Brain microvascular endothelial cell (primary cell): ENCODE measurements around the gene SWSAP1.
A peak's percentile ranks its signal among the peaks of the same experiment; 100 is the strongest.
"Not testable (repeated sequence)": the region's sequence is repeated elsewhere in the genome, so short reads cannot be mapped to it uniquely, and the experiment has no call there.

Experiments used
- DNase-seq: peaks from one replicate; pipeline ENCODE4 v3.0.0-alpha.2; 2020
- H3K27ac ChIP-seq: fragments of 250-450 bp; sonication (Bioruptor Pico); 2 replicates; pipeline ENCODE4 v1.5.1; 2020; ENCODE audit warnings: mild to moderate bottlenecking, moderate library complexity
- H3K27me3 ChIP-seq: fragments of 250-450 bp; sonication (Bioruptor Pico); replicated peaks from 2 replicates; pipeline ENCODE4 v1.5.1; 2020; ENCODE audit warnings: mild to moderate bottlenecking
- H3K36me3 ChIP-seq: fragments of 250-450 bp; sonication (Bioruptor Pico); replicated peaks from 2 replicates; pipeline ENCODE4 v1.5.1; 2020; ENCODE audit warnings: mild to moderate bottlenecking
- H3K4me3 ChIP-seq: 2 replicates; pipeline ENCODE4 v1.5.1; 2011; ENCODE audit warnings: low read depth, mild to moderate bottlenecking, control low read depth, low read length, moderate library complexity
- in situ Hi-C: cut with HindIII; loops from 2 replicates; pipeline ENCODE4 v1.10.0; 2017; ENCODE audit warnings: low sequenced_read_pairs, low pct_ligation_motif_present
- TF ChIP-seq, protein P1 (sequence below): IDR thresholded peaks from 2 replicates; pipeline ENCODE4 v1.5.1; 2011; ENCODE audit warnings: low read depth, mild to moderate bottlenecking, moderate library complexity, low read length, control low read depth, inconsistent platforms; ENCODE audit errors: missing control alignments

The SWSAP1 gene

DNA sequence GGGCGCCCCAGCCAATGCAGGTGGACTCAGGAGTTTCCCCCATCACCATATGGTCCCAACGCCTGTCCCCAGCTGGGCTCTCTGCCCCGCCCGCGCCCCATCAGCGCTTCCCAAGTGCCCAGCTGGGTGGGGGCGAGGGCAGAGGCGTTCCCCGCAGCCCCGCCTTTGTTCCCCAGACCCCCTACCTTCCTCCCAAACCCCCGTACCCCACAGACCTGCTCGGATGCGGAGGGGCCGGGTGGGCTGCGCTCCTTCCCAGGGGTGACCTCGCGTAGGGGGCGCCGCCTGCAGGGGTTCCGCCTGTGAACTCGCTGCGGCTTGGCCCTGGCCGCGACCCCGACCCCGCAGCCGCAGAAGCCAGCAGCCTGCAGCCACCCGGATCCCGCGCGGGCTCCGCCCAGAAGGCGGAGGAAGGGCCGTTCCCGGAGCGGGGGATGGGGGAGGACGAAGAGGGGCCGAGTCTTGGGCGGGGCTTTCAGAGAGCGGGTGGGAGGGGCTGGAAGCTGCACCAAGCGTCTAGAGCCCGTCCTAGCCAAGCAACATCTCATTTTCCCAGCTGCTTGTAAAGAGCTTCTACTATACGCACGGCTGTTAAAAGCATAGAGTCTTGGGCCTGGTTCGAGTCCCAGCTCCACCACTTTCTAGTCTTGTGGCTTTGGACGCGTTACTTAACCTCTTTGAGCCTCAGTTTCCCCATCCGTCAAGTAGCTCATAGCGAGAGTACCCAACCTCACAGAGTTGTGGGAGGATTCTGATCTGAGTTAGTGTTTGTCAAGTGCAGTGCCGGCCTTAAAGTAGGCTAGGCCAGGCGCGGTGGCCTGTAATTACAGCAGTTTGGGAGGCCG is 35.0 kb upstream of the SWSAP1 start, which contains the start of gene RAB3D:
RAB3D (minus strand) TSS at position 404 of the 845 bp plus-strand sequence. CDS start 2,258 bp downstream, outside the sequence.
- DNase-seq = peak; percentile 66
- in situ Hi-C loops = no loop called here
- no peaks in the 10 kb centered on the region for H3K36me3 ChIP-seq

DNA sequence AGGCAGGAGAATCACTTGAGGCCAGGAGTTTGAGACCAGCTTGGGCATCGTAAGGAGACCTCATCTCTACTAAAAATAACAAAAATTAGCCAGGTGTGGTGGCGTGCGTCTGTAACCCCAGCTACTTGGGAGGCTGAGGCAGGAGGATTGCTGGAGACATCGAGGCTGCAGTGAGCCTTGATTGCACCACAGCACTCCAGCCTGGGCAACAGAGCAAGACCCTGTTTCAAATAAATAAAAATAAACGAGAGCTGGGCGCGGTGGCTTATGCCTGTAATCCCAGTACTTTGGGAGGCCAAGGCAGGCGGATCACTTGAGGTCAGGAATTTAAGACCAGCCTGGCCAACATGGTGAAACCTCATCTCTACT is 34.4 kb upstream of the SWSAP1 start:
- H3K4me3 ChIP-seq, H3K27me3 ChIP-seq, H3K36me3 ChIP-seq, in situ Hi-C loops, H3K27ac ChIP-seq, DNase-seq: not testable (repeated sequence)

More for the DNA sequence above, 35.0 kb upstream of the SWSAP1 start, which contains the start of gene RAB3D:
- H3K4me3 ChIP-seq = peak within 1 kb of the TSS; percentile 33
- TF ChIP-seq, protein P1, sequence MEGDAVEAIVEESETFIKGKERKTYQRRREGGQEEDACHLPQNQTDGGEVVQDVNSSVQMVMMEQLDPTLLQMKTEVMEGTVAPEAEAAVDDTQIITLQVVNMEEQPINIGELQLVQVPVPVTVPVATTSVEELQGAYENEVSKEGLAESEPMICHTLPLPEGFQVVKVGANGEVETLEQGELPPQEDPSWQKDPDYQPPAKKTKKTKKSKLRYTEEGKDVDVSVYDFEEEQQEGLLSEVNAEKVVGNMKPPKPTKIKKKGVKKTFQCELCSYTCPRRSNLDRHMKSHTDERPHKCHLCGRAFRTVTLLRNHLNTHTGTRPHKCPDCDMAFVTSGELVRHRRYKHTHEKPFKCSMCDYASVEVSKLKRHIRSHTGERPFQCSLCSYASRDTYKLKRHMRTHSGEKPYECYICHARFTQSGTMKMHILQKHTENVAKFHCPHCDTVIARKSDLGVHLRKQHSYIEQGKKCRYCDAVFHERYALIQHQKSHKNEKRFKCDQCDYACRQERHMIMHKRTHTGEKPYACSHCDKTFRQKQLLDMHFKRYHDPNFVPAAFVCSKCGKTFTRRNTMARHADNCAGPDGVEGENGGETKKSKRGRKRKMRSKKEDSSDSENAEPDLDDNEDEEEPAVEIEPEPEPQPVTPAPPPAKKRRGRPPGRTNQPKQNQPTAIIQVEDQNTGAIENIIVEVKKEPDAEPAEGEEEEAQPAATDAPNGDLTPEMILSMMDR = no peak
- H3K27ac ChIP-seq = no peak within 1 kb of the TSS
- no peaks in the 10 kb centered on the region for H3K27me3 ChIP-seq

DNA sequence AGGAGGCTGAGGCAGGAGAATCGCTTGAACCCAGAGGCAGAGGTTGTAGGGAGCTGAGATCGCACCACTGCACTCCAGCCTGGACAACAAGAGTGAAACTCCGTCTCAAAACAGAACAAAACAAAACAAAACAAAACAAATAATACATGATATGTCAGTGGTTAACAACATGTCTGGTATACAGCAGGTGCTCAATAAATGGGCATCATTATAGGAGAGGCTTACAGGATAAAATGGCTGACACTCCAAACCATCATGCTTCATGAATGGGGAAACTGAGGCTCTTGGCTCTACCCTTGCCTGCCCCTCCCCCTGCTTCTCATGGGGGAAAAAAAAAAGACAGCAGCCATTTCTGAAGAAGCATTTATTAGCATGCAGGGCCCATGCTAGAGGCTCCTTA is 32.0 kb upstream of the SWSAP1 start:
- H3K27ac ChIP-seq = no peak overlapping the region
- no peak for DNase-seq
- TF ChIP-seq, protein P1 = no peak
- no peak overlapping the region for H3K4me3 ChIP-seq
- H3K36me3 ChIP-seq = no peaks in the 10 kb centered on the region
- no peaks in the 10 kb centered on the region for H3K27me3 ChIP-seq
- in situ Hi-C loops = no loop called here

DNA sequence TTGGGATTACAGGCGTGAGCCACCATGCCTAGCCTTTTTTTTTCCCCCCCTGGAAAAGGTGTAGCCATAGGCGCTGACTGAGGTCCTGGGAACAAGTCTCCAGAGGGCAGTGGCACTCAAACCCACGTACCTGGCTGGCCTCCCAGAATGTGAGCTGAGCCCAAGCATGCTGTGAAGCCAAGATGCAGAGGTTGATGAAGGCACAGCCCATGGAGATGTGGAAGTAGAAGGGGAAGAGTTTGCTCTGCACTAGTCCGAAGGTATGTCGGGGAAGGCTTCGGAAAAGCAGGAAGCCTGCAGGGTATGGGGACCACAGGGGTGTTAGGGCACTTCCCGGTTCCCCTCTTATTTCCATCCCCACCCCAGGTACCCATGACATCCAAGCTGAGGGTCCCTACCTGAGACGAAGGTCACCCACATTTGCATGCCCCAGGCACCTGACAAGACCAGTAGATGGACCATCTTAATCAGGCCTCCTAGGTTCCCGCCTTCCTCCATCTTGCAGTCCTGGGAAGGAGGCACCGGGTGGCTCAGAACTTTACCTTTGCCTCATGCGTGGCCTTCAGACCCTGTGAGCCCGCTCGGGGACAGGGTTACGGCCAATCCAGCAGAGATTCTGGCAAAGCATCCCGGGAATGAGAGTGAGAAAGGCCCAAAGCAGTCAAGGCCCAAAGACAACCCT is 29.2 kb upstream of the SWSAP1 start:
- Histone ChIP-seq H3K27me3 (no peaks in the 10 kb centered on the region), H3K4me3 (peak overlapping the region; percentile 82), H3K36me3 (no peaks in the 10 kb centered on the region), H3K27ac (no peak overlapping the region)
- TF ChIP-seq, protein P1 = no peak
- in situ Hi-C loops = no loop called here
- DNase-seq = no peak

DNA sequence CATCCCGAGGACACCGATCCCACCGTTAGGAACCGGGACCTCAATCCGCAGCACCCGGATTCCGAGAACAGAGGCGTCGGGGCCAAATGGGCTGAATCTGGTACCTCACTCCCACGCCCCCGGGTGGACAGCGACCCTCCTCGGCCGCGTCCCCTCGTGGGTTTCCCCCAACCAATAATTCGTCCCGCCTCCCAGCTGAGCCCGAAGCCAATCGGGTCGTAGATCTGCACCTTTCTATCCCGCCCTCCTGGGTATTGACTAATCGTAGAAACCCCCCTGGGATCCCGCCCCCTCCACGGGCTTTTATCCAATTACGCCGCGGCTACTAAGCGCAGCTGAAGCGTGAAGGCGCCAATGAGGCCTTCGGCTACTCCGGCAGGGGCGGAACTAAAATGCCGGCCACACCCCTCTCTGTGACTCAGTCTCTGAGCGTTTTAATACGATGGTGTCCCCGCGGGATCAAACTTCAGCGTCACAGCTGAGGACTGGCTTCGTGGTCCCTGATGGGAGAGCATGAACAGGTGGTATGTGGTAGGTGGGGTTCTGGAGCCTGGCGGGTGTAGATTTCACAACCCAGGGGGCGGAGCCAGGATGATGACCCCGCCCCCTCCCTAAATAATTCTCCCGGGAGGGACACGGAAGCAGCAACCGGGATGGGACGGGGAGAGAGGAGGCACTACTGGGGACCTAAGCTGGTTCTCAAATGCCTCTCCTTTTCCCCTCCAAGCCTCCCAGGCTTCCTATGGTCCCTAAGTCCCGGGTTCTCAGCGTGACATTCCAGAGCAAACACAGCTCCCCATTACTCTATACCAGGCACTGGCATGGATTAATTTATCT is 28.1 kb upstream of the SWSAP1 start, which contains the start of the genes CCDC159 and TMEM205:
CCDC159 (plus strand) TSS at position 416 of the 837 bp plus-strand sequence; CDS start at position 504, 88 bp downstream.
TMEM205 (minus strand) TSS at position 165 of the 837 bp plus-strand sequence. CDS start 649 bp downstream, outside the sequence.
- peak within 1 kb of the TSS; percentile 43 for H3K27ac ChIP-seq
- H3K27me3 ChIP-seq = no peaks in the 10 kb centered on the region
- H3K4me3 ChIP-seq = peak within 1 kb of the TSS; percentile 82
- DNase-seq = peak; percentile 99
- in situ Hi-C loops = no loop called here
- H3K36me3 ChIP-seq = no peaks in the 10 kb centered on the region
- TF ChIP-seq, protein P1 = no peak
